Kidney glomerular epithelial cell (primary cell): ENCODE data around the gene RRAS.

Experiments
- DNase-seq: peaks from one replicate; lab custom pipeline; 2025; lab: John Stamatoyannopoulos, UW

Gene RRAS

GRCh38 chr19:49594993-49595818 is 44.7 kb downstream of the RRAS start:
- DNase-seq: no peak

- no peak for DNase-seq
Measured at GRCh38 chr19:49594157-49594992, 45.6 kb downstream of the RRAS start.

GRCh38 chr19:49593233-49594113 is 46.5 kb downstream of the RRAS start:
- DNase-seq: peak; percentile 92

- DNase-seq: peak; percentile 18
Measured at GRCh38 chr19:49592486-49593232, 47.3 kb downstream of the RRAS start.

GRCh38 chr19:49591731-49592485 is 48.0 kb downstream of the RRAS start:
- no peak for DNase-seq

GRCh38 chr19:49590971-49591730 is 48.8 kb downstream of the RRAS start, which contains the start of gene PRR12:
Gene PRR12 (plus strand): TSS chr19:49591182. CDS start chr19:49591655, 473 bp downstream.
- DNase-seq: peak; percentile 44

GRCh38 chr19:49590071-49590970 is 49.6 kb downstream of the RRAS start:
- DNase-seq: peak; percentile 96

GRCh38 chr19:49589502-49589905 is 50.4 kb downstream of the RRAS start:
- no peak for DNase-seq

GRCh38 chr19:49588365-49589122 is 51.4 kb downstream of the RRAS start:
- DNase-seq: no peak

- no peak for DNase-seq
Measured at GRCh38 chr19:49587227-49587626, 52.7 kb downstream of the RRAS start.
